Measurements from ENCODE around the gene KRT24. TPM values are rescaled to one million over a fixed set of nuclear protein-coding genes. Genes with fewer than 3 reads are reported as not detected.

The KRT24 gene
- total RNA-seq, 1 experiment from 2014 or later: not detected

- no peak for DNase-seq (ENCODE audit: low read depth)
These were observed 9.0 kb downstream of the KRT24 start for GRCh38 chr17:40694584-40694983.

DNA sequence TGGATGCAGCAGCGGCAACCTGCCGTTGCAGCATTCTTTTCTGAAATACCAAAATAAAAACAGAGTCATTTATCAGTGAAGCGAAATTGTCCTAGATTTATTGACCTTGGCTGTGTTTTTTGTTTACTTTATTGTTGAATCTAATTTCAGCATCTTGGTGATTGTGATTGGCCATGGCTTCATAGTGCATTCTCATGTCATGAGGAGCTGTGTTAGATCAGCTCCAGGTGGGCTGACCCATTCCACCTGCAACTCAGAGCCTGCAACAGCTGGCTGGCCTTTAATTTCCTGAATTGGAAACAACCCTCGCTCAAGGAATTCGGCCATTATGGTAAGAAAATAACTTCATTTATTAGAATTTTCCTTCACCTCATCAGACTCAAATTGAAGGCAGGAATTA lies 16.4 kb downstream of the KRT24 start:
- no peak for DNase-seq (ENCODE audit: low read depth)

DNA sequence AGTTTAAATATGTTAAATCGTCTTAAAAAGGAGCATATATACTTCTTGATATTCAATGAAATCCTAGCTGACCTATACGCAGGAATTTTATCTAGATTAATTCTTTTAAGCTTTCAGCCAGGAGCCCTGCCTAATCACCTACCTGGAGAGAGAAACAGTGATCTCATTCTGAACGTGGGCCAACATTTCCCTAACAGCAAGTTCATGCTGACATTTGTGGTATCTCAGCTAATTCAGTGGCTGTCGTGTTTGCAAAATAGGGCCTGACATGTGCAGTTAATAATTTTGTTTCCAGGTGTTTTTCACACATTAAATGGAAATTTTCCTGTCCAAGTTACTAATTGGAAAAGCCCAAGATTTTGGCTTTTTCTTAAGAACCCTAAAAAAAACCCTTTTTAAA lies 17.4 kb downstream of the KRT24 start:
- no peak for DNase-seq (ENCODE audit: low read depth)

DNA sequence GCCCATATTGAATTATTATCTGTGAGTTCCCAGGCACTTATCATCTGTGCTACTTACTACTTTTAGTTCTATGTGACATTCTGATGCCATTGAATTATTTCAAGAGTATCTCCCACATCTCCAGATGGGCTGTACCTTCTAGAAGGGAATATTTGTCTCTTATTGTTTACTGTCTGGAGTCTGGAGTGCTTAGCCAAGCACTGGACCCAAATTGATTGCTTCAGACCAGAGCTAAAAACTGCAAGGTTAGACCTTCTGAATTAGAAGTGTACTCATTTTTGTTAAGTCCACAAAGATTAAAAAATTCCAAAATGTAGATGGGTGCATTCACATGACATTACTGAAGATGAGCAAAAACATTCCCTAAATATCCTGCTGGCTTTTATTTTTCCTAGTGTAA lies 22.6 kb downstream of the KRT24 start:
- DNase-seq (ENCODE audit: low read depth): no peak

- no peak for DNase-seq (ENCODE audit: low read depth)
These were observed 24.0 kb downstream of the KRT24 start for GRCh38 chr17:40679523-40679907.

DNA sequence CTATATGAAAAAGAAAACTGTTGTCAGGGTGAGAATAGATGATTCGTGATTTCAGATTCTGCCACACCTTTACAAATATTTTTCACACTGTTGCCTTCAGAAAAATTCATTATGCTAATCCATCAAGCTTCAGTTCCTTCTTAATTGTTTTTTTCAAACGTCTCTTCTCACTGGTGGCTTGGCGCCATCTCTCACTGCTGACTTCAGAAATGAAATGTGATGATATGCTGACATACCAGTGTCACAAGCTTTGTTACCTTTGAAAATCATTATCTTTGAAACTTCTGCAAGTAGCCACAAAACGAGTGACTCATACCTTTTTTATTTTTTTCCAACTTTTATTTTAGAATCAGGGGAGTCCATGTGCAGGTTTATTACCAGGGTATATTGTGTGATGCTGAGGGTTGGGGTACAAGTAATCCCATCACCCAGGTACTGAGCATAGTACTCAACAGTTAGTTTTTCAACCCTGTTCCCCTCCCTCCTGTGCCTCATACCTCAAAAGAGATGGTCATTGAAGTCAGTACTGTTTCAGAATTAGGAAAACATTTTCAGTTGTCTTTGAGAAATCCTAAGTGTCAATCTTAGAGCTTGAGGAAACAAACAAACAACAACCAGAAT lies 24.5 kb downstream of the KRT24 start:
- DNase-seq (ENCODE audit: low read depth): no peak

DNA sequence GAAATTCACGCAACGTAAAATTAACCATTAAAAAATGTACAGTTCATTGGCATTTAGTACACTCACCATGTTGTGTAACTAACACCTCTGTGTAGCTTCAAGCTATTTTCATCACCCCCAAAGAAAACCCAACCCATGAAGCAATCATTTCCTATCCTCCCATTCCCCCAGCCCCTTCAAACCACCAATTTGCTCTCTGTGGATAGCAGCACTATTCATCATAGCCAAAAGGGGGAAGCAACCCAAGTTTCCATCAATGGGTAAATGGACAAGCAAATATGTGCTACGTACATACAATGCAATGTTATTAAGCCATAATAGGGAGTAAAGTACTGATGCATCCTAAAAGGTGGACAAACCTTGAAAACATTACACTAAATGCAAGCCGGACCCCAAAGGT lies 27.6 kb downstream of the KRT24 start:
- no peak for DNase-seq (ENCODE audit: low read depth)

DNA sequence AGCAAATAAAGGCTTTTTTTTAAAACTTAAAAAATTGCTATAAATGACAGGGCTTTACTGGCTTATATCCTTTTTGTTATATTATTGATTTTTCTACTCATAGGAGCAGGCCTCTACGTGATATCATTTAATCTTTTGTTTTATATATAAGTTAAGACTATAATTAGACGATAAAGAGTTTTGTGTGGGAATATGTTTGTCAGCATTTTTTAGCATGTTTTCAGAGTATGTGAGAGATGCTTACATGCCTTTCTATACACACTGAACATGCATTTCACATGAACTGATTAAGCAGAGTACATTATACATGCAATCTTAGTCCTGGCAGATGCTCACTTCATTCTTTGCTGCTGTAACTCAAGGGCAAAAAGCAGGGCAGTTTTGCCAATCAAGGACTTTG lies 30.9 kb downstream of the KRT24 start:
- no peak for DNase-seq (ENCODE audit: low read depth)

GRCh38 chr17:40671282-40671681 lies 32.3 kb downstream of the KRT24 start:
- no peak for DNase-seq (ENCODE audit: low read depth)

DNA sequence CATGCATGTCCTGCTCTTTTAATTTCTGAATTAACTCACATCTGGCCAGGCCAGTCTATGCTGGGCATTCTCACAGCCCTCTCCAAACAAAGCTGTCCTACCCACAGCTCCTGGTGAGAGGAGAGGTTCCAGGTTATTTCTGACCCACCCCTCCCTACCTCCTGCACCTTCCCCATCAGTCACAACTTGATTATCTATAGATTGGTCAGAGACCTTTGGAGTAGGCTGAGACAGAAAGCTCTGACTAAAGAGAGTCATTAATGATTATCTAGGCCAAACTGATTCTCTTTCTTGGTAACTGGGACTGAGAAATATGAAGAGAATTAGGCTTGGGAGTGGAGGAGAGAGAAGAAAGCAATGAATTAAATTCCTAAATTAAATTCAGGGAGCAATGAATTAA lies 37.2 kb downstream of the KRT24 start:
- DNase-seq (ENCODE audit: low read depth): no peak

DNA sequence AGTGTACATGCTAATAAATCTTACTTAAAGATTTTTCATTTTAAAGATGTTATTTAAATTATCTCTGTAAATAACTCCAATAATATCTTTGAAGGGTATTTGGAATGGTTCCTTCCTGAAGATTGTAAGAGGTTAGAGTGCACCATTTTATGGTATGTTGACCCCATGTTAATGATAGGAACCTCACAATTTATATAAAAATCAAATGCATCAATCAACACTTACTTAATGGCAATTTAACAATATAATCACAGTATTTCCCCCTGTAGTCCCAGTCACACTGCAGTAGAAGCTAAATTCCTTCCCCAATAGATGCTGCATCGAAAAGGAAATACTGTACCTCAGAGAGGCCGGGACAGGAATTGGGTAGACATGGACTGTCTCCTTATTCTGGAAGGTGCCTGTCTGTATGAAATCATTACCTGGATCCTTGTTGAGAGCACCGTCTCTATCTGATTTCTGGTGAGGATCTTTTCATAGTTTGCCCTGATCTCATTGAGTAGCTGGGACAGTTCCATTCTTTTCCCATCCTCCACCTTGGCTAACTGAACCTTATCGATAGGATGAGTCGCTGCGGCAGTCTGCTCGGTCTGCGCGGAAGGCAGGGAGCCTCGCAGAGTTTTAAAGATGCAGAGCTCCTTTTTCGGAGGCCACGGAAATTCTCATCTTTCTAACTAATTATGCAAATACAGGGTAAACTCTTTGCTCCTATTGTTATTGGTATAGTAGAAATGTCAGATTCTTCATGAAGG lies 38.8 kb downstream of the KRT24 start, which contains the start of gene KRT222:
Gene KRT222 (minus strand): TSS at position 596 of the 752 bp plus-strand sequence. CDS start 78 bp downstream, at position 518.
- DNase-seq (ENCODE audit: low read depth): no peak

DNA sequence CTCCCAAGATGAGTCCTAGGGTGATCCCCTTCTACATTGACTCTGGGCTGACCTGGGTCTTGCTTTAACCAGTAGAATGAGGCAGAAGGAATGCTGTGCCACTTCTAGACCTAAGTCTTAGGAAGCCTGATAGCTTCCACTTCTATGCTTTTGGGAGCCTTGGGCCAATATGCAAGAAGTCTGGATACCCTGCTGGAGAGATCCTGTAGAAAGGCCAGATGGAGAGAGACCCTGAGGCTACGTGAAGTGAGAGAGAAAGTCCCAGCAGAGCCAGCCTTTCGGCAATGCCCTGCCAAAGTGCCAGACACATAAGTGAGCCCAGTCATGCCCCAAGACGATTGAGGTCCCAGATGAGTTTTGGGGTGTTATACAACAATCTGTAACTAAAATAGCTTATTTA lies 40.3 kb downstream of the KRT24 start:
- no peak for DNase-seq (ENCODE audit: low read depth)

DNA sequence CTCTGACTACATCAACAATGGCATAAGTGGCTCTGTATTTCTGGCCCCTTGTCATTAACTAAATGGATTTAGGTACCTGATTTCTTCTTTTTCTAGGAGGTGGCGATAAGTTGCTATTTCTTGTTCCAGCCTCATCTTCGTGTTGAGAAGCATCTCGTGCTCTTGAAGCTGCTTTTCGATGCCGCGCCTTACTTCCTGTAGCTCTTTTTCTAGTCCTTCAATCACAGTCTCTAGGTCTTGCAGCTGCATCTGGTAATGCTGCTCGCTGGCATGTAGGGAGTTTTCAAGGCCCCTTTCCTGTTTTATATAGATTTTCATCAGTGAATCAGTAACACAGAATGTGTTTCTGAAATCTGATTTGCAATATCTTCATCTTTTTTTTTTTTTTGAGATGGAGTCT lies 43.6 kb downstream of the KRT24 start:
- no peak for DNase-seq (ENCODE audit: low read depth)

DNA sequence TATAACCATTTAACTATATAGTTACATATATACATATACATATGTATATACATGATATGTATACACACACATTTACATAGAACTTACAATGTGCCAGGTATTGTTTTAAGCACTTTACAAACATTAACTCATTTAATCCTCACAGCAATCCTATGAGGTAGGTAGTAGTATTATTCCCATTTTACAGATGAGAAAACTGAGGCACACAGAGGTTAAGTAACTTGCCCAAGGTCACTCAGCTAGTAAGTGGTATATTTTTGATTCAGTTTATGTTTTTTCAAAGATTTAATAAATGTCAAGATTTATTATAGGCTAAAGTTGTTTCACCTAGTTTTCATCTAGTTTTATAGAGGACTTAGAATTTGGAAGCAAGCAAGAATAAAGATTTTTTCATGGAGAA lies 45.2 kb downstream of the KRT24 start:
- no peak for DNase-seq (ENCODE audit: low read depth)

GRCh38 chr17:40651939-40652338 lies 51.6 kb downstream of the KRT24 start:
- no peak for DNase-seq (ENCODE audit: low read depth)

GRCh38 chr17:40648384-40648968 lies 55.1 kb downstream of the KRT24 start:
- DNase-seq (ENCODE audit: low read depth): no peak

Other genes with a start within 250 kb of the KRT24 start
- not detected in 2 replicates for gene TNS4, start 202.1 kb downstream of the KRT24 start, total RNA-seq (2014; rRNA removed)
- gene CCR7, start 138.3 kb downstream of the KRT24 start, total RNA-seq (2014; rRNA removed): 0.26 TPM in 1 of 2 replicates, not detected in the other
- 118 and 138 TPM in 2 replicates for gene SMARCE1, start 55.9 kb downstream of the KRT24 start, total RNA-seq (2014; rRNA removed)
- gene KRT222, start 38.6 kb downstream of the KRT24 start, total RNA-seq (2014; rRNA removed): not detected in 2 replicates
- not detected in 2 replicates for gene KRT25, start 51.6 kb upstream of the KRT24 start, total RNA-seq (2014; rRNA removed)
- gene KRT26, start 68.4 kb upstream of the KRT24 start, total RNA-seq (2014; rRNA removed): not detected in 2 replicates
- not detected in 2 replicates for gene KRT27, start 78.8 kb upstream of the KRT24 start, total RNA-seq (2014; rRNA removed)
- gene KRT28, start 96.2 kb upstream of the KRT24 start, total RNA-seq (2014; rRNA removed): not detected in 2 replicates
- 20.1 and 33.0 TPM in 2 replicates for gene KRT10, start 118.9 kb upstream of the KRT24 start, total RNA-seq (2014; rRNA removed)
- gene KRT12, start 163.5 kb upstream of the KRT24 start, total RNA-seq (2014; rRNA removed): not detected in 2 replicates
- not detected in 2 replicates for gene KRT20, start 181.5 kb upstream of the KRT24 start, total RNA-seq (2014; rRNA removed)
- gene KRT23, start 233.9 kb upstream of the KRT24 start, total RNA-seq (2014; rRNA removed): not detected in 2 replicates